ENCODE measurements around the gene BRD4. TPM values are rescaled to one million over a fixed set of nuclear protein-coding genes. Genes with fewer than 3 reads are reported as not detected.

BRD4 gene
- polyA plus RNA-seq, 1 donor from 2014 or later: 3.6 TPM

DNA sequence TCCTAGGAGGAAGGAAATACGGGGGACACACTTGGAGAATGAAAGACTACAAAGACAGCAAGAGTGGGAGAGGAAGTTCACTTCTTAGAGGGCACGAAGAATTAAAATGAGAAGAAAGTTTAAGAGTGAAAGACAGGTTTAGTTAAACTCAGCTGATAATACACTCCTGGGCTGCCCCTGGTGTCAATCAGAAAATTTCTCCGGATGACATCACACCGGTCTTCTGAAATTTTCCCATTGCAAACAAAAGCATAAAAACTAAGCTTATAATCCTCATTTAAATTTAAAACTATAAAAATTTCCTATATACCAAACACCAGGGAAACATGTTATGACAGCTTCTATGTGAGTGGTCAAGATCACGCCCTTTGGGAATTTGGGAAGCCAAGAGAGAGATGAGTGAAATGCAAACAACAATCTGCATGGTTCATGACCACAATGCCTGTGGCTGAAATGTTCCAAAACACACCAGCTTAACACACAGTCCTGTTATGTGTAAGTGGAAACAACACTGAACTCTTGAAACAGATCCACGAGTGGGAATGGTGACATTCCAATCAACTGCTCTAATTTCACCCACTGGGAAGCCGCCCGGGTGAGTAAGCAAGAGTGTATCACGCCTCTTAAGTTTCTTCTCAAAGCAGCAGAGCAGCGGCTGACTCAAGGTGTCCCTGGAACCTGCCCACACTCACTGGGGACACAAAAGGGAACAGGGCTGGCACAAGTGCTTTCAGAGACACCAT, 49.0 kb downstream of the BRD4 start:
- no peaks in the 10 kb centered on the region for H3K36me3 ChIP-seq (ENCODE audit: insufficient read depth, low read length)
- H3K9me3 ChIP-seq (ENCODE audit: low read length): no peaks in the 10 kb centered on the region
- no peak overlapping the region for H3K4me2 ChIP-seq (ENCODE audit: low read length)
- no peak overlapping the region for H3K4me3 ChIP-seq (ENCODE audit: low read length)
- H3K9ac ChIP-seq (ENCODE audit: low read length): no peak overlapping the region
- H2AFZ ChIP-seq (ENCODE audit: low read depth, low read length): no peak overlapping the region
- no peaks in the 10 kb centered on the region for H3K9me2 ChIP-seq (ENCODE audit: insufficient read depth, low read length)
- H3K27ac ChIP-seq (ENCODE audit: low read length): no peak overlapping the region
- H3F3A ChIP-seq (ENCODE audit: insufficient read depth, low read length, poor library complexity, severe bottlenecking): peaks cover 7% of the 10 kb centered on the region
- H3K27me3 ChIP-seq (ENCODE audit: insufficient read depth, low read depth, low read length): no peaks in the 10 kb centered on the region
- peaks cover 3% of the 10 kb centered on the region for H4K20me1 ChIP-seq (ENCODE audit: insufficient read depth)
- no peak for TF ChIP-seq EP300 (conservative IDR thresholded peaks at IDR 0.05; ENCODE audit: poor library complexity, severe bottlenecking)
- TF ChIP-seq MXI1 (conservative IDR thresholded peaks at IDR 0.05; ENCODE audit: poor library complexity, severe bottlenecking): no peak
- no peak for TF ChIP-seq RAD21 (conservative IDR thresholded peaks at IDR 0.05)
- TF ChIP-seq, protein P1, sequence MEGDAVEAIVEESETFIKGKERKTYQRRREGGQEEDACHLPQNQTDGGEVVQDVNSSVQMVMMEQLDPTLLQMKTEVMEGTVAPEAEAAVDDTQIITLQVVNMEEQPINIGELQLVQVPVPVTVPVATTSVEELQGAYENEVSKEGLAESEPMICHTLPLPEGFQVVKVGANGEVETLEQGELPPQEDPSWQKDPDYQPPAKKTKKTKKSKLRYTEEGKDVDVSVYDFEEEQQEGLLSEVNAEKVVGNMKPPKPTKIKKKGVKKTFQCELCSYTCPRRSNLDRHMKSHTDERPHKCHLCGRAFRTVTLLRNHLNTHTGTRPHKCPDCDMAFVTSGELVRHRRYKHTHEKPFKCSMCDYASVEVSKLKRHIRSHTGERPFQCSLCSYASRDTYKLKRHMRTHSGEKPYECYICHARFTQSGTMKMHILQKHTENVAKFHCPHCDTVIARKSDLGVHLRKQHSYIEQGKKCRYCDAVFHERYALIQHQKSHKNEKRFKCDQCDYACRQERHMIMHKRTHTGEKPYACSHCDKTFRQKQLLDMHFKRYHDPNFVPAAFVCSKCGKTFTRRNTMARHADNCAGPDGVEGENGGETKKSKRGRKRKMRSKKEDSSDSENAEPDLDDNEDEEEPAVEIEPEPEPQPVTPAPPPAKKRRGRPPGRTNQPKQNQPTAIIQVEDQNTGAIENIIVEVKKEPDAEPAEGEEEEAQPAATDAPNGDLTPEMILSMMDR (IDR thresholded peaks at IDR 0.05; ENCODE audit: poor library complexity, severe bottlenecking): no peak
- TF ChIP-seq SMC3 (conservative IDR thresholded peaks at IDR 0.05; ENCODE audit: poor library complexity): no peak
- no peak for TF ChIP-seq TAF1 (IDR thresholded peaks at IDR 0.05; ENCODE audit: low read depth)
- TF ChIP-seq EZH2 (IDR thresholded peaks at IDR 0.05; ENCODE audit: borderline replicate concordance, insufficient read depth, low read length, poor library complexity, severe bottlenecking): no peak
- TF ChIP-seq POLR2AphosphoS5 (IDR thresholded peaks at IDR 0.05): no peak
- TF ChIP-seq, protein P2, sequence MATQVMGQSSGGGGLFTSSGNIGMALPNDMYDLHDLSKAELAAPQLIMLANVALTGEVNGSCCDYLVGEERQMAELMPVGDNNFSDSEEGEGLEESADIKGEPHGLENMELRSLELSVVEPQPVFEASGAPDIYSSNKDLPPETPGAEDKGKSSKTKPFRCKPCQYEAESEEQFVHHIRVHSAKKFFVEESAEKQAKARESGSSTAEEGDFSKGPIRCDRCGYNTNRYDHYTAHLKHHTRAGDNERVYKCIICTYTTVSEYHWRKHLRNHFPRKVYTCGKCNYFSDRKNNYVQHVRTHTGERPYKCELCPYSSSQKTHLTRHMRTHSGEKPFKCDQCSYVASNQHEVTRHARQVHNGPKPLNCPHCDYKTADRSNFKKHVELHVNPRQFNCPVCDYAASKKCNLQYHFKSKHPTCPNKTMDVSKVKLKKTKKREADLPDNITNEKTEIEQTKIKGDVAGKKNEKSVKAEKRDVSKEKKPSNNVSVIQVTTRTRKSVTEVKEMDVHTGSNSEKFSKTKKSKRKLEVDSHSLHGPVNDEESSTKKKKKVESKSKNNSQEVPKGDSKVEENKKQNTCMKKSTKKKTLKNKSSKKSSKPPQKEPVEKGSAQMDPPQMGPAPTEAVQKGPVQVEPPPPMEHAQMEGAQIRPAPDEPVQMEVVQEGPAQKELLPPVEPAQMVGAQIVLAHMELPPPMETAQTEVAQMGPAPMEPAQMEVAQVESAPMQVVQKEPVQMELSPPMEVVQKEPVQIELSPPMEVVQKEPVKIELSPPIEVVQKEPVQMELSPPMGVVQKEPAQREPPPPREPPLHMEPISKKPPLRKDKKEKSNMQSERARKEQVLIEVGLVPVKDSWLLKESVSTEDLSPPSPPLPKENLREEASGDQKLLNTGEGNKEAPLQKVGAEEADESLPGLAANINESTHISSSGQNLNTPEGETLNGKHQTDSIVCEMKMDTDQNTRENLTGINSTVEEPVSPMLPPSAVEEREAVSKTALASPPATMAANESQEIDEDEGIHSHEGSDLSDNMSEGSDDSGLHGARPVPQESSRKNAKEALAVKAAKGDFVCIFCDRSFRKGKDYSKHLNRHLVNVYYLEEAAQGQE (IDR thresholded peaks at IDR 0.05; ENCODE audit: borderline replicate concordance): no peak
- H3K79me2 ChIP-seq (replicated peaks; ENCODE audit: insufficient read depth, low read length): peaks cover 85% of the 10 kb centered on the region

DNA sequence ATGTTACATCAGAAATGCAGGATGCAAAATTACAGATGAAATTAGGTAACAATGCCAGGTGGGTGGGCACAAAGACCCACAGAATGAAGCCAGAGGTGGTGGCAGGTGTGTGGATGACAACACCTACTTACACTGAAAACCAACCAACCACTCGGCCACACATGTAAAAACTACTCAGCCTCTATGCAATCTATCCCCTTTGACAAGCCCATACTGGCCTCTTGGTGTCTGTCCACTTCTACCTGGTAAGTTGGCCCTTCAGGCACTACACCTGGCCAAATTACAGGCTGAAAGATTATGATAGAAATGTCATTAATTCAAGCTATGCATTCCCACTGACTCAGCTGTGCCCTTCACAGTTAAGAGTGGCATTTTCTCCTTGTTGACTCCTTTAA, 50.0 kb downstream of the BRD4 start:
- H3K4me3 ChIP-seq (ENCODE audit: low read length): peak overlapping the region; percentile 60
- no peaks in the 10 kb centered on the region for H3K27me3 ChIP-seq (ENCODE audit: insufficient read depth, low read depth, low read length)
- peak overlapping the region; percentile 89 for H3K27ac ChIP-seq (ENCODE audit: low read length)
- H3F3A ChIP-seq (ENCODE audit: insufficient read depth, low read length, poor library complexity, severe bottlenecking): peaks cover 7% of the 10 kb centered on the region
- peak overlapping the region; percentile 14 for H3K9ac ChIP-seq (ENCODE audit: low read length)
- no peak overlapping the region for H3K4me2 ChIP-seq (ENCODE audit: low read length)
- no peak for TF ChIP-seq SMC3 (conservative IDR thresholded peaks at IDR 0.05; ENCODE audit: poor library complexity)
- TF ChIP-seq MXI1 (conservative IDR thresholded peaks at IDR 0.05; ENCODE audit: poor library complexity, severe bottlenecking): no peak
- TF ChIP-seq, protein P2 (IDR thresholded peaks at IDR 0.05; ENCODE audit: borderline replicate concordance): no peak
- TF ChIP-seq POLR2AphosphoS5 (IDR thresholded peaks at IDR 0.05): no peak
- TF ChIP-seq, protein P1 (IDR thresholded peaks at IDR 0.05; ENCODE audit: poor library complexity, severe bottlenecking): no peak
- TF ChIP-seq EP300 (conservative IDR thresholded peaks at IDR 0.05; ENCODE audit: poor library complexity, severe bottlenecking): no peak
- no peak for TF ChIP-seq RAD21 (conservative IDR thresholded peaks at IDR 0.05)
- TF ChIP-seq EZH2 (IDR thresholded peaks at IDR 0.05; ENCODE audit: borderline replicate concordance, insufficient read depth, low read length, poor library complexity, severe bottlenecking): no peak
- no peak for TF ChIP-seq TAF1 (IDR thresholded peaks at IDR 0.05; ENCODE audit: low read depth)
- no peaks in the 10 kb centered on the region for H3K36me3 ChIP-seq (ENCODE audit: insufficient read depth, low read length)
- no peaks in the 10 kb centered on the region for H3K9me2 ChIP-seq (ENCODE audit: insufficient read depth, low read length)
- H3K9me3 ChIP-seq (ENCODE audit: low read length): no peaks in the 10 kb centered on the region
- H2AFZ ChIP-seq (ENCODE audit: low read depth, low read length): no peak overlapping the region
- H4K20me1 ChIP-seq (ENCODE audit: insufficient read depth): no peaks in the 10 kb centered on the region
- H3K79me2 ChIP-seq (replicated peaks; ENCODE audit: insufficient read depth, low read length): peaks cover 83% of the 10 kb centered on the region

Data from neural cell (in vitro differentiated cells).